SK-N-SH treated with all-trans-retinoic acid at 6 μM for 48 hours (cell line): ENCODE results near the gene ATG16L1.

Experiments
- ARNTL ChIP-seq: fragments of 450-650 bp; formaldehyde crosslinking; IDR thresholded peaks from 2 replicates; pipeline ENCODE4 v1.5.0; 2020; ENCODE audit warnings: low read depth, mild to moderate bottlenecking, moderate library complexity, borderline replicate concordance
- CREB5 ChIP-seq: fragments of 250-450 bp; sonication (Bioruptor Pico); IDR thresholded peaks from 2 replicates; pipeline ENCODE4 v1.5.1; 2020; ENCODE audit warnings: low read depth, mild to moderate bottlenecking, moderate library complexity
- GLIS3 ChIP-seq: fragments of 250-450 bp; sonication (Bioruptor Pico); IDR thresholded peaks from 2 replicates; pipeline ENCODE4 v1.5.0; 2020; ENCODE audit warnings: mild to moderate bottlenecking, moderate library complexity
- PATZ1 ChIP-seq: fragments of 250-450 bp; sonication (Bioruptor Pico); IDR thresholded peaks from 2 replicates; pipeline ENCODE4 v1.8.0; 2020; ENCODE audit warnings: mild to moderate bottlenecking, moderate library complexity, borderline replicate concordance
- TCF4 ChIP-seq: fragments of 250-450 bp; sonication (Bioruptor Pico); IDR thresholded peaks from 2 replicates; pipeline ENCODE4 v1.8.0; 2021; ENCODE audit warnings: mild to moderate bottlenecking, moderate library complexity, borderline replicate concordance
- ZFP3 ChIP-seq: fragments of 250-450 bp; sonication (Bioruptor Pico); IDR thresholded peaks from 2 replicates; pipeline ENCODE4 v1.5.0; 2020; ENCODE audit warnings: mild to moderate bottlenecking, moderate library complexity

GRCh38 chr2:233223059-233223894 lies 28.2 kb upstream of the ATG16L1 start:
- no peak for TF ChIP-seq GLIS3 (CRISPR knock-in tag)
- no peak for TF ChIP-seq PATZ1 (CRISPR knock-in tag)
- no peak for TF ChIP-seq CREB5 (CRISPR knock-in tag)
- TF ChIP-seq TCF4 (CRISPR knock-in tag), result no peak
- TF ChIP-seq ZFP3 (CRISPR knock-in tag), result no peak
- TF ChIP-seq ARNTL (CRISPR knock-in tag), result no peak
